IPS-18c (cell line): ENCODE measurements around the gene TOGARAM2.
"Not testable (repeated sequence)": the region's sequence is repeated elsewhere in the genome, so short reads cannot be mapped to it uniquely, and the experiment has no call there.

ENCODE experiments used
- H3K4me3 ChIP-seq: 2 replicates; pipeline ENCODE4 v1.7.0; 2013; ENCODE audit warnings: low read depth, mild to moderate bottlenecking, low read length, moderate library complexity; ENCODE audit not compliant: insufficient read depth
- H3K9me3 ChIP-seq: one replicate; pipeline ENCODE4 v1.6.1; 2013; ENCODE audit warnings: mild to moderate bottlenecking, low read length, moderate library complexity; ENCODE audit not compliant: control insufficient read depth, insufficient read depth

The TOGARAM2 gene

DNA sequence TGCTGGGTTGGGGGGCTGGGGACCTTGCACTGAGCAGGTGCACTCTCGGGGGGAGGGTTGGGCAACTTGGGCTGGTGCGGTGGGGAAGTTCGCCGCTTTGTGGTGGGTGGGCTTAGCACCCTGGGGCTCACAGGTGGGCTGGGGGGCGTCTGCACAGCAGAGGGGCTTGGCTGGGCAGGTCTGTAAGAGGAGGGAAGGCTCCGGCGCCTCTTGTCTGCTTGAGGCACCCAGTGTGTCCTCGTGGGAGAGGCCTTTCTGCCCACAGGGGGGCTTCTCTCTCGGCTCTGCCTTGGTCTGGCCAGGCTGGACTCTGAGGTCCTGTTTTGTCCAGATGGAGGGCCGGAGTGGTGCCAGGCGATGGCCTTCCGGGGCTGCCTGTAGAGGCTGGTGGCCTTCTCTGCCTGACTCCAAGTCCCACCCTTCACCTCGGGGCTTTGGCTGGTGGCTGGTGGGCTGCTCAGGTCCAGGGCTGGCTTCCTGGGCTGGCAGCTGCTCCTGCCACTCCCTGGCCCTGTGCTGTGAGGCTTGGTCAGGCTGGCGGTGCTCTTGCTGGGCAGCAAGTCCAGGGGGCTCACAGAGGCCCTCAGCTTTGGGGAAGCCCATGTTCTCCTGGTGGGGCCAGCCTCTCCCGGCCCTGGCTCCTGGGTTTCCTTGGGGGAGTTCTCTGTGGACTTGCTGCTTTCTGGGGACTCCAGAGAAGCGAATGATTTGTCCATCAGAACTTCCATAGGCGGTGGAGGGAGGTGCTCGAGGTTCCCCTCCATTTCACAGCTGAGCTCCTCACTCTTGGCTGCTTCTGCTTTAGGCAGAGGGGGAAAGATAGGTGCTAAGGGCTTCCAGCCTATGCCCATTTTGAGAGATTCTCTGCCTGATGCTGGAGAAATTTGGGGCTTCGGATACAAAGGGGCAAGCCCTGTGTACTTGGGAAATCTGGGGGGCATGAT lies 90.2 kb downstream of the TOGARAM2 start:
- Histone ChIP-seq H3K4me3 (no peak overlapping the region), H3K9me3 (no peaks in the 10 kb centered on the region)

GRCh38 chr2:29072251-29072650 lies 91.2 kb downstream of the TOGARAM2 start:
- Histone ChIP-seq H3K9me3 (no peaks in the 10 kb centered on the region), H3K4me3 (no peak overlapping the region)

- H3K9me3 ChIP-seq, result no peaks in the 10 kb centered on the region
- H3K4me3 ChIP-seq, result no peak overlapping the region
Measured at GRCh38 chr2:29072971-29073725, 92.0 kb downstream of the TOGARAM2 start.

GRCh38 chr2:29073933-29074332 lies 92.8 kb downstream of the TOGARAM2 start:
- no peaks in the 10 kb centered on the region for H3K9me3 ChIP-seq
- H3K4me3 ChIP-seq, result no peak overlapping the region

DNA sequence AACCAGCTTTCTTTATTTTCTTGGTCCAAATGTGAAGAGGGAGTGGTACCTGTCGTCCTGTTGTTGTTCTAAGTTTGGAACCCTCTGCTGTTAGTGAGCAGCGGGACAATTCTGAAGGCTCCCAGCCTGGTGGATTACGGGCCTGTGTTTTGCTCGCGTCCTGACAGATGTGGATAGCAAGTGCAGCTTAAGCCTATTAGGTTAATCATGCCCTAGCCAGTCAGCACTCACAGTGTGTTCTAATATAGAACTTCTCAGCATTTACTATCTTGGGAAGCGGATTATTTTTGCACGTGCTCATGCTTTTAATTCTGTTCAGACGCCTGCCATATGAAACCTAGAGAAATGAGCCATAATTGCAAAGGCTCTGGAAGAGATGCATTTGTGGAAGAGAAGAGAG lies 93.3 kb downstream of the TOGARAM2 start, which contains the start of gene PCARE:
Gene PCARE, minus strand, starts transcription at position 113 of the 400 bp plus-strand sequence. CDS start 262 bp downstream, outside the sequence.
- no peak within 1 kb of the TSS for H3K4me3 ChIP-seq
- no peaks in the 10 kb centered on the region for H3K9me3 ChIP-seq

GRCh38 chr2:29075894-29076705 lies 95.0 kb downstream of the TOGARAM2 start:
- Histone ChIP-seq H3K9me3 (peaks cover 6% of the 10 kb centered on the region), H3K4me3 (no peak overlapping the region)

DNA sequence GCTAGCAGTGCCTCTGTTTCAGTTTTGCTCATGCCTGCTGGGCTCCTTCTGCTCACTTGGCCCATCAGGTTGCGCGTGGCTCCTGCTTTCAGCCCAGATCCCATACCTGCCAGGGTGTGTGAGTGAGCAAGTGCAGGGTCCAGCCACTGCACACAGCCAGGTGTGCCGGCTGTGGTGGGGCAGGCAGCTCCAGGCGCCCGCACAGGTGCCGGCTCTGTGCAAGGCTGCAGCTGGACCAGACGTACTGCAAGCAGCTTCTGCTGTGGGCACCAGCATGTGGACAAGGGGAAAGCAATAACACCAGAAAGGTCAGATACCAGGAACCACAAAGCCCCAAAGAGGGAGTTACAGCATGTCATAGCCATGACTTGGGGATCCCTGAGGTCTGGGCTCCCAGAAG lies 98.8 kb downstream of the TOGARAM2 start:
- Histone ChIP-seq H3K9me3 (peaks cover 6% of the 10 kb centered on the region), H3K4me3 (no peak overlapping the region)

DNA sequence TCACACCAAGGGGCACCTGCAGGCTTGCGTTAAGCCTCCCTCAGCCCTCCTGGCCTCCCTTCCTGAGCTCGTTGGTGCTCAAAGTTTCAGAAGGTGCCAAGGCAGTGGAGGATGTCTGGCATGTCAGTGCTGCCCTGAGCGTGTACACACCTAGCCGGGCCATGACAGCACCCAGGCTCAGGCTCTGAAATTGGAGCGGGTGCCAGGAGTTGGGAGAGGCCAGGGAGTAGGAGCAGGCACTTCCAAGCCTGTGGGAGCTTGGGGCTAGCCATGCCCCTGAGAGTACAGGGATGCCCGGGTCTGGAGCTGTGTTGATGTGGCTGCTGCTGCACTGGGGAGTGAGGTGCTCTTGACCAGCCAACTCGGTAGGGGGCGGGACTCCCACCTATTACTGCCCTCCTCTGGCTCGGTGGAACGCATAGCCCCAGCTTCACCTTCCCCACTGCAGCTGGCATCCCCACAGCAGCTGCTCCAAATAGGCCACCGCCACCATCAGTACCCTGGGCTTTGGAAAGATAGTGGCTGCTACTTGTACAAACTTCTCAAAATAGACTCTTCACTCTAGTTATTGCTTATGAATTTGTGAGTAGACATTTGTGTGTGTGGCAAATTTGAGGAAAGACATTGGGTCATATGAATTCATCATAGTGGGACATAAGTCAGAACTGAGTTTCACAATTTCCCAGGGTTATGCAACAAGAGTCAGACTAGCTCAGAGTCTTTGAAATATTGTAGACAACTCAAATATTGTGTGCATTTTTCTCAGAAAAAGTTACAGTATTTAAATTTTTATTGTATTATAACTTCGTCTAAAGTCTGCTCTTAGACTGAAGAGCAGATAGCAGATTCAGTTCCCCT lies 100.0 kb downstream of the TOGARAM2 start:
- Histone ChIP-seq H3K9me3 (peaks cover 6% of the 10 kb centered on the region), H3K4me3 (no peak overlapping the region)

DNA sequence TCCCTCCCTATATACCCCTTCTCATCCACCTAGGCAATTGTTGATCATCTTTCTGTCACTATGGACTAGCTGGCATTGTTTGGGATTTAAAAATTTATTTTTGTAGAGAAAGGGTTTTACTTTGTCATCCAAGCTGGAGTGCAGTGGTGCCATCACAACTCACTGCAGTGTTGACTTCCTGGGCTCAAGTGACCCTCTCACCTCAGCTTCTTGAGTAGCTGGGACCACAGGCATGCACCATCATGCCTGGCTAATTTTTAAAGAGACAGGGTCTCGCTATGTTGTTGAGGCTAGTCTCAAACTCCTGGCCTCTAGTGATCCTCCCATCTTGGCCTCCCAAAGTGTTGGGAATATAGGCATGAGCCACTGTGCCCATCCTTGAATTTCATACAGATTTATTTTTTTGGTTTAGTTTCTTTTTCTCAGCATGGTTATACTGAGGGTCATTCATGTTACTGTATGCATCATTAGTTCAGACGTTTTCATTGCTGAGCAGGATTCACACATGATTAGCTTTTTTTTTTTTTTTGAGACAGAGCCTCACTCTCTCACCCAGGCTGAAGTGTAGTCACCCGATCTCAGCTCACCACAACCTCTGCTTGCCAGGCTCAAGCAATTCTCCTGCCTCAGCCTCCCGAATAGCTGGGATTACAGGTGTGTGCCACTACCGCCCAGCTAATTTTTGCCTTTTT lies 101.9 kb downstream of the TOGARAM2 start:
- peaks cover 6% of the 10 kb centered on the region for H3K9me3 ChIP-seq
- no peak overlapping the region for H3K4me3 ChIP-seq

- Histone ChIP-seq H3K4me3 (no peak overlapping the region), H3K9me3 (peaks cover 6% of the 10 kb centered on the region)
Measured at GRCh38 chr2:29084554-29084953, 103.5 kb downstream of the TOGARAM2 start.

- not testable (repeated sequence) for H3K4me3 ChIP-seq
Measured at GRCh38 chr2:29090311-29090710, 109.2 kb downstream of the TOGARAM2 start.

GRCh38 chr2:29096969-29097368 lies 115.9 kb downstream of the TOGARAM2 start:
- Histone ChIP-seq H3K9me3 (no peaks in the 10 kb centered on the region), H3K4me3 (no peak overlapping the region)

More at GRCh38 chr2:29090311-29090710, 109.2 kb downstream of the TOGARAM2 start:
- not testable (repeated sequence) for H3K9me3 ChIP-seq

- Histone ChIP-seq H3K4me3 (no peak overlapping the region), H3K9me3 (no peaks in the 10 kb centered on the region)
Measured at GRCh38 chr2:29097569-29097968, 116.5 kb downstream of the TOGARAM2 start.

DNA sequence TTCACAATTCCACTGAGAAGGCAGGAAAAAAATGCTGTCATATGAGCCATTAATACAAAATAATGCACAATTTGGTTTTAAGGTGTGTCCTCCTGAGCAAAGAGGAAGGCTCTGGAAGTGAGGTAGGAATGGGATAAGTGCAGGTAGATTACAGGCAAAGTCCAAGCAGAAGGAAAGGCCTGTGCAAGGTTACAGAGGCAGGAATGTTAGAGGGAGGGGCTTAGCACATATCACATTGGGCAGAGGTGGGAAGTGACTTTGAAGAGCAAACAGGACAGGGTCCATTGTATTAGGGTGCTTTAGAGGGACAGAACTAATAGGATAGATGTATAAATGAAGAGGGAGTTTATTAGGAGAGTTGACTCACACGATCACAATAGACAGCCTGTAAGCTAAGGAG lies 119.5 kb downstream of the TOGARAM2 start:
- Histone ChIP-seq H3K4me3 (no peak overlapping the region), H3K9me3 (no peaks in the 10 kb centered on the region)
